PC-3 (cell line): ENCODE data around the gene ARL16. TPM values are rescaled to one million over a fixed set of nuclear protein-coding genes. Genes with fewer than 3 reads are reported as not detected.

Experiments
- ATAC-seq: fragments of 200-7000 bp; cut with Tn5 transposase; 2 replicates; pipeline ENCODE4 v1.9.1; 2020; ENCODE audit warnings: mild to moderate bottlenecking, moderate library complexity
- BruUV-seq: library from RNA; stranded (reverse); fragments of 400-500 nt; replicated peaks from 2 replicates; lab custom pipeline; 2021; lab: Mats Ljungman, UMichigan
- CTCF ChIA-PET: fragments of 300-600 bp; sonication (Branson Sonifier 250); formaldehyde crosslinking; loops from one replicate; lab custom pipeline; 2022; ENCODE audit warnings: antibody characterized with exemption; lab: Charles Lee
- POLR2A ChIA-PET: fragments of 300-600 bp; sonication (Branson Sonifier 250); formaldehyde crosslinking; loops from one replicate; lab custom pipeline; 2022; ENCODE audit warnings: antibody characterized with exemption; ENCODE audit not compliant: unreplicated experiment; lab: Charles Lee
- DNase-seq: peaks from one replicate; pipeline ENCODE4 v3.0.0-alpha.2; 2015
- H2AFZ ChIP-seq: fragments of 300-600 bp; sonication (generic); 2 replicates; pipeline ENCODE4 v1.6.0; 2016; ENCODE audit warnings: antibody characterized with exemption, low read length
- H3F3A ChIP-seq: fragments of 300-600 bp; sonication (generic); one replicate; pipeline ENCODE4 v1.6.0; 2017; ENCODE audit warnings: antibody characterized with exemption, low read length, control low read depth, mild to moderate bottlenecking; ENCODE audit not compliant: unreplicated experiment
- H3K27ac ChIP-seq: fragments of 300-600 bp; sonication (generic); 2 replicates; pipeline ENCODE4 v1.5.1; 2016; ENCODE audit warnings: mild to moderate bottlenecking, low read length
- H3K27me3 ChIP-seq: fragments of 300-600 bp; sonication (generic); 2 replicates; pipeline ENCODE4 v1.6.1; 2016; ENCODE audit warnings: low read length, mixed read lengths
- H3K36me3 ChIP-seq: fragments of 300-600 bp; sonication (generic); 2 replicates; pipeline ENCODE4 v1.6.1; 2016; ENCODE audit warnings: low read depth, mixed run types, low read length, mixed read lengths
- H3K4me1 ChIP-seq: fragments of 300-600 bp; sonication (generic); 2 replicates; pipeline ENCODE4 v1.5.1; 2016; ENCODE audit warnings: low read length; ENCODE audit not compliant: insufficient read depth
- H3K4me2 ChIP-seq: fragments of 300-600 bp; sonication (generic); 2 replicates; pipeline ENCODE4 v1.6.0; 2016; ENCODE audit warnings: low read length
- H3K4me3 ChIP-seq: fragments of 300-600 bp; sonication (generic); 2 replicates; pipeline ENCODE4 v1.5.1; 2016; ENCODE audit warnings: mild to moderate bottlenecking, low read length, mixed read lengths
- H3K79me2 ChIP-seq: fragments of 300-600 bp; sonication (generic); 2 replicates; pipeline ENCODE4 v1.6.1; 2017; ENCODE audit warnings: low read length, mixed read lengths
- H3K9ac ChIP-seq: fragments of 300-600 bp; sonication (generic); 2 replicates; pipeline ENCODE4 v1.6.0; 2016; ENCODE audit warnings: mild to moderate bottlenecking, low read length
- H3K9me2 ChIP-seq: fragments of 300-600 bp; sonication (generic); replicated peaks from 2 replicates; pipeline ENCODE4 v1.6.1; 2016; ENCODE audit warnings: mixed run types, low read length, mixed read lengths
- H3K9me3 ChIP-seq: fragments of 300-600 bp; sonication (generic); 2 replicates; pipeline ENCODE4 v1.6.1; 2016; ENCODE audit warnings: low read length, mixed read lengths
- H4K20me1 ChIP-seq: fragments of 300-600 bp; sonication (generic); 2 replicates; pipeline ENCODE4 v1.6.1; 2016; ENCODE audit warnings: low read length, mixed read lengths
- EZH2 ChIP-seq: fragments of 300-600 bp; sonication (generic); IDR thresholded peaks from one replicate; pipeline ENCODE4 v1.6.1; 2017; ENCODE audit warnings: antibody characterized with exemption, mild to moderate bottlenecking, low read length; ENCODE audit not compliant: unreplicated experiment
- EZH2phosphoT487 ChIP-seq: fragments of 300-600 bp; sonication (generic); IDR thresholded peaks from 2 replicates; pipeline ENCODE4 v1.6.1; 2018; ENCODE audit warnings: mild to moderate bottlenecking, antibody characterized with exemption, low read length, borderline replicate concordance
- intact Hi-C: fragments of 100-400 bp; cut with micrococcal nuclease; formaldehyde crosslinking; loops from 2 replicates; pipeline ENCODE4 v1.9.0; 2023
- total RNA-seq: library from RNA; depleted of rRNA; stranded (reverse); fragments of >200 nt; gene quantifications from 2 replicates; pipeline ENCODE4 v1.2.3, GENCODE V29; 2014
- TF ChIP-seq, protein P1 (sequence below): fragments of 300-600 bp; sonication (generic); conservative IDR thresholded peaks from 2 replicates; pipeline ENCODE4 v1.5.1; 2017; ENCODE audit warnings: antibody characterized with exemption, low read depth, mild to moderate bottlenecking, low read length

ARL16 gene
- total RNA-seq, 1 experiment from 2014 or later, result 68.8 TPM

GRCh38 chr17:81719410-81720266 is 36.0 kb upstream of the ARL16 start:
- Histone ChIP-seq H3K9me3 (no peaks in the 10 kb centered on the region), H3K4me3 (no peak overlapping the region), H3K4me1 (peaks cover 31% of the 10 kb centered on the region), H3F3A (no peaks in the 10 kb centered on the region), H3K27ac (no peak overlapping the region), H3K9ac (no peak overlapping the region), H3K27me3 (no peaks in the 10 kb centered on the region), H4K20me1 (no peaks in the 10 kb centered on the region), H3K79me2 (peaks cover 9% of the 10 kb centered on the region), H3K9me2 (no peaks in the 10 kb centered on the region), H3K4me2 (no peak overlapping the region), H3K36me3 (peaks cover 6% of the 10 kb centered on the region; the same call in 1 of the 2 replicates), H2AFZ (no peak overlapping the region)
- ATAC-seq (no peak), DNase-seq (no peak)
- no TSS peak for BruUV-seq
- TF ChIP-seq EZH2phosphoT487 (no peak), EZH2 (no peak)
- TF ChIP-seq, protein P1, sequence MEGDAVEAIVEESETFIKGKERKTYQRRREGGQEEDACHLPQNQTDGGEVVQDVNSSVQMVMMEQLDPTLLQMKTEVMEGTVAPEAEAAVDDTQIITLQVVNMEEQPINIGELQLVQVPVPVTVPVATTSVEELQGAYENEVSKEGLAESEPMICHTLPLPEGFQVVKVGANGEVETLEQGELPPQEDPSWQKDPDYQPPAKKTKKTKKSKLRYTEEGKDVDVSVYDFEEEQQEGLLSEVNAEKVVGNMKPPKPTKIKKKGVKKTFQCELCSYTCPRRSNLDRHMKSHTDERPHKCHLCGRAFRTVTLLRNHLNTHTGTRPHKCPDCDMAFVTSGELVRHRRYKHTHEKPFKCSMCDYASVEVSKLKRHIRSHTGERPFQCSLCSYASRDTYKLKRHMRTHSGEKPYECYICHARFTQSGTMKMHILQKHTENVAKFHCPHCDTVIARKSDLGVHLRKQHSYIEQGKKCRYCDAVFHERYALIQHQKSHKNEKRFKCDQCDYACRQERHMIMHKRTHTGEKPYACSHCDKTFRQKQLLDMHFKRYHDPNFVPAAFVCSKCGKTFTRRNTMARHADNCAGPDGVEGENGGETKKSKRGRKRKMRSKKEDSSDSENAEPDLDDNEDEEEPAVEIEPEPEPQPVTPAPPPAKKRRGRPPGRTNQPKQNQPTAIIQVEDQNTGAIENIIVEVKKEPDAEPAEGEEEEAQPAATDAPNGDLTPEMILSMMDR, result no peak
- ChIA-PET POLR2A (no interaction called here), CTCF (no interaction called here)
- intact Hi-C loops, result no loop called here

GRCh38 chr17:81717766-81718089 is 34.1 kb upstream of the ARL16 start:
- Histone ChIP-seq H3K36me3 (peaks cover 6% of the 10 kb centered on the region; the same call in 1 of the 2 replicates), H4K20me1 (no peaks in the 10 kb centered on the region), H3K4me1 (peaks cover 34% of the 10 kb centered on the region), H2AFZ (no peak overlapping the region), H3K4me3 (no peak overlapping the region), H3K9me3 (no peaks in the 10 kb centered on the region), H3K27ac (no peak overlapping the region), H3F3A (no peaks in the 10 kb centered on the region), H3K79me2 (peaks cover 28% of the 10 kb centered on the region), H3K9me2 (no peaks in the 10 kb centered on the region), H3K27me3 (no peaks in the 10 kb centered on the region), H3K9ac (no peak overlapping the region), H3K4me2 (no peak overlapping the region)
- intact Hi-C loops, result no loop called here
- BruUV-seq, result no TSS peak
- ChIA-PET CTCF (no interaction called here), POLR2A (no interaction called here)
- ATAC-seq (no peak), DNase-seq (no peak)
- TF ChIP-seq EZH2 (no peak), EZH2phosphoT487 (no peak)
- TF ChIP-seq, protein P1, result no peak

DNA sequence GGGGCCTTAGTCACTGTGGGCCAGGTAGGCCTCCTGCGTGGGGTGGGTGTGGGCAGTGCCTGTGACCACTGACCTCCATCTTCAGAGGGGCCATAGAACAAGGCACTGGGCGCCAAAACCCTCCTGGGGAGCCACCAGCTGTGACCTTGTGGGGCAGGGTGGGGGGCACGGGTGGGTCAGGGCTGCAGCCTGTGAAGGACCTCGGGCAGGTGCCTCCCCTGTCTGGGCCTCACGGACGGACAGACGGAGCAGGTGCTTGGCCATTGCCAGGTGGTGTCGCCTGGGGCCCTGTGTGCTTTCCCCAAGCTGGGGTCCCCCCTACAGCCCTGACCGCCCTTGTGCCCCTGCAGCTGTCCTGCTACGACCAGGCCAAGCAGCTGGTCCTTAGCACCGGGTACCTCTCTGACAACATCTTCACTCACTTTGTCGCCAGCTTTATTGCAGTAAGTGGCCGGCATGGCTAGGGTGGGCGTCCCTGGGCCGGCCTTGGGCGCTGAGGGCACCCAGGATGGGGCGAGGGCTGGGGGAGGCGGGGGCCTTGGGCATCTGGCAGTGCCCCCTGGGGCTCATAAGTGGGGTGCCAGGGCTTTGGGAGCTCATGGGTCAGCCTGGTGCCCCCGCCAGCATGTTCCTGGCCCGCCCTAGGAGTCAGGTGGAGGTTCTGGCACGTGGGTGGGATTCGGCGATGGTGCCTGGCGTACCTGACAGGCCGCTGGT is 33.6 kb upstream of the ARL16 start:
- Histone ChIP-seq H3K36me3 (peaks cover 6% of the 10 kb centered on the region; the same call in 1 of the 2 replicates), H2AFZ (no peak overlapping the region), H3K9ac (no peak overlapping the region), H3K4me2 (no peak overlapping the region), H3K9me3 (no peaks in the 10 kb centered on the region), H3F3A (no peaks in the 10 kb centered on the region), H4K20me1 (no peaks in the 10 kb centered on the region), H3K9me2 (no peaks in the 10 kb centered on the region), H3K27ac (no peak overlapping the region), H3K27me3 (no peaks in the 10 kb centered on the region), H3K4me3 (no peak overlapping the region), H3K79me2 (peaks cover 33% of the 10 kb centered on the region), H3K4me1 (peaks cover 29% of the 10 kb centered on the region)
- DNase-seq (no peak), ATAC-seq (no peak)
- TF ChIP-seq EZH2phosphoT487 (no peak), EZH2 (no peak)
- TF ChIP-seq, protein P1, result no peak
- CTCF ChIA-PET, result no interaction called here
- POLR2A ChIA-PET, result no interaction called here
- intact Hi-C loops, result no loop called here
- BruUV-seq, result no TSS peak
